ENCODE results near the gene TCIRG1. TPM values are rescaled to one million over a fixed set of nuclear protein-coding genes. Genes with fewer than 3 reads are reported as not detected.

The TCIRG1 gene
- polyA plus RNA-seq, 1 experiment: 111 TPM

DNA sequence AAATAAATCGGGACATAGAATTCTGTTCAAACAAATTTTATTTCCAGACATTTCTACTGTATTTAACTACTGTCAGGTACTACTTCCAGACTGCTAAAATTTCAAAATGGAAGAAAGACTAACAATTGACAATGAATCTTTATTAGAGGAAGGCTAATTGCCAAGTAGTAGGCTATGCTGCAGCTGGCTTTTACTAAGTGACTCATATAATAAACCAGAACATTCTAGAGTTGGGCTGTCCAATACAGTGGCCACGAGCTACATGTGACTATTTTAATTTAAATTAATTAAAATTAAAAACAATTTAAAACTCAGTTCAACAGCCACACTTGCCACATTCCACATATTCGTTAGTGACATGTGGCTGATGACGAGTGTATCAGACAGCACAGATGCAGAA, 54.7 kb downstream of the TCIRG1 start:
- CTCF ChIA-PET: no interaction called here
- POLR2A ChIA-PET: no interaction called here
- DNase-seq (ENCODE audit: low read depth): no peak

DNA sequence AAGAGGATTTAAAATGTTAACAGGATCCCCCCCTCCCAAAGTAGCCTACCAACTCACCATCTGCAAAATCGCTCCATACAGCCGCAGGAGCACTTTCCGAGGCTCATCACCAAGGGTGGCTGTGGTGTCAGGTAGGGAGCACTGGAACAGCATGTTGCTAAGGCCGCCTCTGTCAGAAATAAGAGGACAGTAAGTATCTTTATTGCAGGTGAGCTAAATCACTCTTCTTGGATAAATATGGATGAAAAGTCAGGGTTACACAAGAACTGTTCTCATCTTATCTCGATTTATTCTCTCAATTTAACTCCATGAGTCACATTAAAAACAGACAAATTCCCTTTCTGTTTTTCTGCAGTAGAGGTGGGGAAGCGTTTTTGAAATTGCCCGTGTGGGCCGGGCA, 58.1 kb downstream of the TCIRG1 start:
- TF ChIP-seq, protein P1, sequence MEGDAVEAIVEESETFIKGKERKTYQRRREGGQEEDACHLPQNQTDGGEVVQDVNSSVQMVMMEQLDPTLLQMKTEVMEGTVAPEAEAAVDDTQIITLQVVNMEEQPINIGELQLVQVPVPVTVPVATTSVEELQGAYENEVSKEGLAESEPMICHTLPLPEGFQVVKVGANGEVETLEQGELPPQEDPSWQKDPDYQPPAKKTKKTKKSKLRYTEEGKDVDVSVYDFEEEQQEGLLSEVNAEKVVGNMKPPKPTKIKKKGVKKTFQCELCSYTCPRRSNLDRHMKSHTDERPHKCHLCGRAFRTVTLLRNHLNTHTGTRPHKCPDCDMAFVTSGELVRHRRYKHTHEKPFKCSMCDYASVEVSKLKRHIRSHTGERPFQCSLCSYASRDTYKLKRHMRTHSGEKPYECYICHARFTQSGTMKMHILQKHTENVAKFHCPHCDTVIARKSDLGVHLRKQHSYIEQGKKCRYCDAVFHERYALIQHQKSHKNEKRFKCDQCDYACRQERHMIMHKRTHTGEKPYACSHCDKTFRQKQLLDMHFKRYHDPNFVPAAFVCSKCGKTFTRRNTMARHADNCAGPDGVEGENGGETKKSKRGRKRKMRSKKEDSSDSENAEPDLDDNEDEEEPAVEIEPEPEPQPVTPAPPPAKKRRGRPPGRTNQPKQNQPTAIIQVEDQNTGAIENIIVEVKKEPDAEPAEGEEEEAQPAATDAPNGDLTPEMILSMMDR (IDR thresholded peaks at IDR 0.05; ENCODE audit: insufficient read depth, low read depth, low read length): no peak
- POLR2A ChIA-PET: no interaction called here
- CTCF ChIA-PET: interaction anchor here (1.3 kb wide), 1 partner anchor 32 kb away, joined by 6 read pairs; no protein-coding TSS in a partner anchor

More for the DNA sequence above, 54.7 kb downstream of the TCIRG1 start:
- Histone ChIP-seq H3K27me3 (ENCODE audit: control insufficient read depth, insufficient read depth, low read length) (no peaks in the 10 kb centered on the region), H3K36me3 (ENCODE audit: control insufficient read depth, insufficient read depth, low read length) (no peaks in the 10 kb centered on the region), H3K4me3 (ENCODE audit: low read depth, low read length) (no peak overlapping the region)
- TF ChIP-seq, protein P1 (IDR thresholded peaks at IDR 0.05; ENCODE audit: insufficient read depth, low read depth, low read length): no peak

DNA sequence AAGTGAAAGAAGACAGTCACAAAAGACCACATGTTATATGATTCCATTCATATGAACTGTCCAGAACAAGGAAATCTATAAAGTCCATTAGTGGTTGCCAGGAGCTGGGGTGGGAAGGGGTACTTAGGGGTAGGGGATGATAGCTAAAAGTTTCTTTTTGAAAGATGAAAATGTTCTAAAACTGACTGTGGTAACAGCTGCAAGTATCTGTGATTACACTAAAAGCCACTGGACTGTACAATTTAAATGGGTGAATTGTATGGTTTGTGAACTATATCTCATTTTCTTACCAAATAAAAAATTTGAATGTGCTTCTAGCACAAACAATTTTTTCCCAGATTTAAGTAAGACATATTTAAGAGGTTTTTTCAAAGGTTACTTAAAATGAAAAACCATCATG, 60.2 kb downstream of the TCIRG1 start:
- Histone ChIP-seq H3K4me3 (ENCODE audit: low read depth, low read length) (no peak overlapping the region), H3K36me3 (ENCODE audit: control insufficient read depth, insufficient read depth, low read length) (no peaks in the 10 kb centered on the region), H3K27me3 (ENCODE audit: control insufficient read depth, insufficient read depth, low read length) (no peaks in the 10 kb centered on the region)
- CTCF ChIA-PET: interaction anchor here (0.5 to 1.4 kb wide), 3 partner anchors 12 to 18 kb away, joined by 3 to 4 read pairs (median 3); no protein-coding TSS in a partner anchor
- no peak for DNase-seq (ENCODE audit: low read depth)
- TF ChIP-seq, protein P1 (IDR thresholded peaks at IDR 0.05; ENCODE audit: insufficient read depth, low read depth, low read length): no peak
- POLR2A ChIA-PET: no interaction called here

More for the DNA sequence above, 58.1 kb downstream of the TCIRG1 start:
- Histone ChIP-seq H3K27me3 (ENCODE audit: control insufficient read depth, insufficient read depth, low read length) (no peaks in the 10 kb centered on the region), H3K36me3 (ENCODE audit: control insufficient read depth, insufficient read depth, low read length) (no peaks in the 10 kb centered on the region), H3K4me3 (ENCODE audit: low read depth, low read length) (no peak overlapping the region)
- DNase-seq (ENCODE audit: low read depth): no peak

DNA sequence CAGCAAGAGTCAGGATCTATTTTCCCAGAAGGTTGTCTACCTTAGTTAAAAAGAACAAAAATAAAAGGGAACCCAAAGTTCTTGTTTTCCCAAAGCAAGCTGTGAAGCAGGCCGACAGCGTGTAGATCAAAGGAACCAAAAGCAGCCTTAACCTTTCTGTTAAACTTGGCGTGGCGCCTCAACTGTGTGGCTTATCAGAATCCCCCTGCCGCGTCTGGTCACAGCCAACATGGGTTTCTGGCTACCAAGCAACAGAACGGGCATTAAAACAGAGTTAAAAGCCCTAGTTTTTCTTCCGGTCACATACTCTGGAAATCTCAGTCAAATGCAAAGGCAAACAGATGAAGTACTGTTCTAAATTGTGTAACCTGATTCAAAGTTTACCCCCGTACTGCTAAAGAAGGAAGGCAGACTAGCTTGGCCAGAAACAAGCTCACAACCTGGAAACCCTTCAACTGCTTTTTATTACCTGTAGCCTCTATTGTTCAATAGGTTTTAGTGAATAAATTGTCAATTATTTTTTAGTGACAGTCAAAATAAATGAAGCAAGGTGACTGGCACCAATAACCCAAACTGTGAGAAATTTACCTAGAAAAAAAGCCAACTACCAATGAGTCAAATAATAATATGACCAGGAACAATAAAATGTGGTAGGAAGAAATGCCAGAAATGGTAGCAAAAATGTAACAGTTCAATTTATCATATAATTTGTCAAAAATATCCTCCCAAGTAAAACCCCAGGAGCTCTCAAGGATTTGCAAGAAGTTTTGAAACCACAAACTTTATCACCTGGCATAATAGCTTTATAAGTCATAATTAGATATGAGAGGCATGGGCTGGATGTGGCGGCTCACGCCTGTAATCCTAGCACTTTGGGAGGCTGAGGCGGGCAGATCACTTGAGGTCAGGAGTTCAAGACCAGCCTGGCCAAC, 60.9 kb downstream of the TCIRG1 start:
- no peak for DNase-seq (ENCODE audit: low read depth)
- POLR2A ChIA-PET: no interaction called here
- Histone ChIP-seq H3K4me3 (ENCODE audit: low read depth, low read length) (no peak overlapping the region), H3K36me3 (ENCODE audit: control insufficient read depth, insufficient read depth, low read length) (no peaks in the 10 kb centered on the region), H3K27me3 (ENCODE audit: control insufficient read depth, insufficient read depth, low read length) (no peaks in the 10 kb centered on the region)
- CTCF ChIA-PET: interaction anchor here (0.5 to 1.4 kb wide), 3 partner anchors 13 to 17 kb away, joined by 3 to 4 read pairs (median 3); no protein-coding TSS in a partner anchor
- TF ChIP-seq, protein P1 (IDR thresholded peaks at IDR 0.05; ENCODE audit: insufficient read depth, low read depth, low read length): no peak

Small RNA genes lying within 50 kb of the gene (small RNA-seq; reads per million reads assigned to genes)
- not detected for gene MIR6753 (ENCODE audit: insufficient read length, low read depth, low replicate concordance)

Other genes starting within 250 kb of the TCIRG1 start
- 23.6 and 38.0 TPM in 2 replicates for gene UNC93B1, start 34.9 kb upstream of the TCIRG1 start, polyA plus RNA-seq (2011; rRNA removed)
- 48.4 and 74.2 TPM in 2 replicates for gene ALDH3B1, start 28.7 kb upstream of the TCIRG1 start, polyA plus RNA-seq (2011; rRNA removed)
- 75.1 and 101 TPM in 2 replicates for gene NDUFS8, start 8.3 kb upstream of the TCIRG1 start, polyA plus RNA-seq (2011; rRNA removed)
- gene CHKA, start 82.4 kb downstream of the TCIRG1 start, polyA plus RNA-seq (2011; rRNA removed): 5.9 and 7.0 TPM in 2 replicates
- gene KMT5B, start 174.3 kb downstream of the TCIRG1 start, polyA plus RNA-seq (2011; rRNA removed): 7.3 and 13.2 TPM in 2 replicates
- 64.3 and 97.3 TPM in 2 replicates for gene C11orf24, start 232.9 kb downstream of the TCIRG1 start, polyA plus RNA-seq (2011; rRNA removed)

Measured in BJ (cell line).